ENCODE results near the gene SMCO1.
A peak's percentile ranks its signal among the peaks of the same experiment; 100 is the strongest.
"Not testable (repeated sequence)": the region's sequence is repeated elsewhere in the genome, so short reads cannot be mapped to it uniquely, and the experiment has no call there.

The SMCO1 gene

GRCh38 chr3:196514913-196515621, at the start of gene SMCO1:
Gene SMCO1, minus strand, starts transcription at chr3:196515346. Its CDS starts 137 bp downstream, at chr3:196515209.
- no peak for DNase-seq

GRCh38 chr3:196563721-196564225, 48.6 kb upstream of the SMCO1 start:
- no peak for DNase-seq

- no peak for DNase-seq
These were observed 44.7 kb upstream of the SMCO1 start for GRCh38 chr3:196559826-196560225.

- DNase-seq: no peak
These were observed 43.3 kb upstream of the SMCO1 start for GRCh38 chr3:196558476-196558875.

- no peak for DNase-seq
These were observed 42.1 kb upstream of the SMCO1 start for GRCh38 chr3:196557236-196557635.

GRCh38 chr3:196555295-196555694, 40.1 kb upstream of the SMCO1 start:
- DNase-seq: no peak

- DNase-seq: no peak
These were observed 39.1 kb upstream of the SMCO1 start for GRCh38 chr3:196554205-196554604.

GRCh38 chr3:196553551-196553950, 38.4 kb upstream of the SMCO1 start:
- DNase-seq: no peak

GRCh38 chr3:196552253-196552652, 37.1 kb upstream of the SMCO1 start:
- DNase-seq: no peak

- DNase-seq: not testable (repeated sequence)
These were observed 35.0 kb upstream of the SMCO1 start for GRCh38 chr3:196550172-196550571.

GRCh38 chr3:196549312-196549711, 34.2 kb upstream of the SMCO1 start:
- not testable (repeated sequence) for DNase-seq

- DNase-seq: no peak
These were observed 31.9 kb upstream of the SMCO1 start for GRCh38 chr3:196547067-196547466.

- DNase-seq: no peak
These were observed 31.4 kb upstream of the SMCO1 start for GRCh38 chr3:196546537-196546936.

- DNase-seq: no peak
These were observed 29.4 kb upstream of the SMCO1 start for GRCh38 chr3:196544491-196544992.

GRCh38 chr3:196541684-196542445, 26.7 kb upstream of the SMCO1 start:
- no peak for DNase-seq

GRCh38 chr3:196537319-196537984, 22.3 kb upstream of the SMCO1 start:
- DNase-seq: no peak

GRCh38 chr3:196533260-196533681, 18.1 kb upstream of the SMCO1 start:
- no peak for DNase-seq

- no peak for DNase-seq
These were observed 16.3 kb upstream of the SMCO1 start for GRCh38 chr3:196531418-196531817.

GRCh38 chr3:196528639-196529233, 13.6 kb upstream of the SMCO1 start:
- peak; percentile 29 to 55 for DNase-seq

GRCh38 chr3:196525141-196525540, 10.0 kb upstream of the SMCO1 start:
- no peak for DNase-seq

GRCh38 chr3:196524527-196524926, 9.4 kb upstream of the SMCO1 start:
- DNase-seq: no peak

- DNase-seq: no peak
These were observed 8.7 kb upstream of the SMCO1 start for GRCh38 chr3:196523841-196524240.

GRCh38 chr3:196521291-196521690, 6.1 kb upstream of the SMCO1 start:
- DNase-seq: not testable (repeated sequence)
